Adrenal gland (tissue), 5 donors: ENCODE results near the gene MBD3L2.

ENCODE experiments used
- CTCF ChIP-seq, 6 experiments: fragments of 450-650 bp in 4 of 6; fragments of 200-600 bp in 2 of 6; sonication (generic) in 1 of 6; IDR thresholded peaks; 1 replicate in 5 of 6; 2 replicates in 1 of 6; pipeline versions ENCODE4 v1.5.1 to v1.8.0; 2016 to 2021; ENCODE audit warnings: antibody characterized with exemption in 6 of 6, mild to moderate bottlenecking in 2 of 6, moderate library complexity in 1 of 6
- POLR2A ChIP-seq, 2 donors: fragments of 450-650 bp; IDR thresholded peaks; one replicate each; pipeline ENCODE4 v1.6.1; 2017; ENCODE audit warnings: antibody characterized with exemption in 2 of 2, mild to moderate bottlenecking in 2 of 2, moderate library complexity in 1 of 2
- donor health status: DM: no; HTN: no; CAD: no.

- no peak for TF ChIP-seq CTCF (IDR thresholded peaks at IDR 0.05)
- no peak for TF ChIP-seq POLR2A (IDR thresholded peaks at IDR 0.05)
Measured at GRCh38 chr19:7007859-7008258, 41.3 kb upstream of the MBD3L2 start.
